Measurements from ENCODE around the gene ARHGAP12.

The ARHGAP12 gene

GRCh38 chr10:31928549-31929260 is at the start of gene ARHGAP12 (continued):
- TF ChIP-seq ZNF791 (tag by site-specific recombination; IDR thresholded peaks at IDR 0.05) (no peak), AEBP2 (tag by site-specific recombination; IDR thresholded peaks at IDR 0.05; ENCODE audit: borderline replicate concordance) (no peak), KLF10 (tag by site-specific recombination; IDR thresholded peaks at IDR 0.05) (peak; percentile 88), ZNF394 (tag by site-specific recombination; IDR thresholded peaks at IDR 0.05; ENCODE audit: borderline replicate concordance) (no peak), MZF1 (tag by site-specific recombination; IDR thresholded peaks at IDR 0.05; ENCODE audit: borderline replicate concordance) (peak; percentile 32; the same call in 1 of the 2 replicates), ZNF610 (tag by site-specific recombination; IDR thresholded peaks at IDR 0.05; ENCODE audit: borderline replicate concordance) (no peak), ZNF645 (tag by site-specific recombination; IDR thresholded peaks at IDR 0.05) (no peak), IKZF3 (tag by site-specific recombination; IDR thresholded peaks at IDR 0.05) (0 out of 2 replicates have a peak, but pooled peaks have one; percentile 5), ZNF416 (tag by site-specific recombination; IDR thresholded peaks at IDR 0.05) (no peak), ZXDB (tag by site-specific recombination; IDR thresholded peaks at IDR 0.05) (no peak; the same call in 1 of the 2 replicates), SP2 (tag by site-specific recombination; IDR thresholded peaks at IDR 0.05) (peak; percentile 13; the same call in 1 of the 2 replicates), OSR2 (tag by site-specific recombination; IDR thresholded peaks at IDR 0.05) (no peak), ZFP37 (tag by site-specific recombination; IDR thresholded peaks at IDR 0.05) (0 out of 2 replicates have a peak, but pooled peaks have one; percentile 61), ZNF175 (tag by site-specific recombination; IDR thresholded peaks at IDR 0.05) (no peak), ZNF214 (tag by site-specific recombination; IDR thresholded peaks at IDR 0.05; ENCODE audit: borderline replicate concordance) (no peak), MEIS1 (CRISPR knock-in tag; IDR thresholded peaks at IDR 0.05; ENCODE audit: borderline replicate concordance) (no peak), ZNF350 (tag by site-specific recombination; IDR thresholded peaks at IDR 0.05) (no peak), GLIS1 (tag by site-specific recombination; IDR thresholded peaks at IDR 0.05) (0 out of 2 replicates have a peak, but pooled peaks have one; percentile 25), ZNF26 (tag by site-specific recombination; IDR thresholded peaks at IDR 0.05) (no peak), ZNF623 (tag by site-specific recombination; IDR thresholded peaks at IDR 0.05) (no peak), ZSCAN23 (tag by site-specific recombination; IDR thresholded peaks at IDR 0.05) (no peak), ZNF148 (tag by site-specific recombination; IDR thresholded peaks at IDR 0.05; ENCODE audit: borderline replicate concordance) (no peak), ZSCAN18 (tag by site-specific recombination; IDR thresholded peaks at IDR 0.05) (no peak), ZFHX2 (tag by site-specific recombination; conservative IDR thresholded peaks at IDR 0.05) (peak; percentile 47), HOXA7 (CRISPR knock-in tag; IDR thresholded peaks at IDR 0.05; ENCODE audit: borderline replicate concordance) (no peak)
